GM23338 (cell line): ENCODE measurements around the gene NPHP4.

Experiments used
- EZH2 ChIP-seq: fragments of 200-600 bp; sonication (generic); IDR thresholded peaks from one replicate; pipeline ENCODE4 v1.8.0; 2017; ENCODE audit warnings: antibody characterized with exemption, mild to moderate bottlenecking, low read depth; ENCODE audit not compliant: unreplicated experiment
- EZH2phosphoT487 ChIP-seq: fragments of 200-600 bp; sonication (generic); IDR thresholded peaks from one replicate; pipeline ENCODE4 v1.8.1; 2018; ENCODE audit warnings: antibody characterized with exemption; ENCODE audit not compliant: unreplicated experiment
- NANOG ChIP-seq: IDR thresholded peaks from 2 replicates; pipeline ENCODE4 v1.6.1; 2016; ENCODE audit warnings: antibody characterized with exemption, borderline replicate concordance
- POLR2AphosphoS5 ChIP-seq: IDR thresholded peaks from 2 replicates; pipeline ENCODE4 v1.6.1; 2016; ENCODE audit warnings: antibody characterized with exemption, low read depth
- ZNF114 ChIP-seq: fragments of 250-450 bp; sonication (Bioruptor Pico); IDR thresholded peaks from 2 replicates; pipeline ENCODE4 v1.5.0; 2020; ENCODE audit warnings: mild to moderate bottlenecking, moderate library complexity
- TF ChIP-seq, protein P1 (sequence below), 2 experiments: fragments of 200-600 bp in 1 of 2; sonication (generic) in 1 of 2; conservative IDR thresholded peaks; 2 replicates each; pipeline versions ENCODE4 v1.5.1 to v1.6.1; 2016 to 2017; ENCODE audit warnings: antibody characterized with exemption in 2 of 2, low read depth in 2 of 2, mild to moderate bottlenecking in 2 of 2, moderate library complexity in 1 of 2

DNA sequence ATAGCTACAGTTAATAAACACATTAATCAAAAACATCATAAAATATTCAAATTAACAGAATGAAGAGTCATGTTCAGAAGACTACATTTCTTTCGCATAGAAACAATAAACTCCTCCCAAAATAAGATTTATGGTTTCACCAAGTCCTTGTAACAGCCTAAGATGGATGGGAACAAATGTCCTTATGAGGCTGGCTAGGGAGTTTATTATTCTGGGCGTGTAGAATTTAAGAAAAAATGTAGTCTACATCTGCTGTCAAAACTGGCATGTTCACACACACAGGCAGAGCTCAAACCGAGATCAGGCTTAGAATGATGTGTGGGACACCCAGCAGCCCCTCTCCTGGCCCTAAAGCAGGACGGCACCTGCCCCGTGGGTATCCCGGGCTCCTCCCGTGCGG is 101.1 kb downstream of the NPHP4 start:
- TF ChIP-seq ZNF114 (CRISPR knock-in tag), result no peak
- TF ChIP-seq, protein P1, sequence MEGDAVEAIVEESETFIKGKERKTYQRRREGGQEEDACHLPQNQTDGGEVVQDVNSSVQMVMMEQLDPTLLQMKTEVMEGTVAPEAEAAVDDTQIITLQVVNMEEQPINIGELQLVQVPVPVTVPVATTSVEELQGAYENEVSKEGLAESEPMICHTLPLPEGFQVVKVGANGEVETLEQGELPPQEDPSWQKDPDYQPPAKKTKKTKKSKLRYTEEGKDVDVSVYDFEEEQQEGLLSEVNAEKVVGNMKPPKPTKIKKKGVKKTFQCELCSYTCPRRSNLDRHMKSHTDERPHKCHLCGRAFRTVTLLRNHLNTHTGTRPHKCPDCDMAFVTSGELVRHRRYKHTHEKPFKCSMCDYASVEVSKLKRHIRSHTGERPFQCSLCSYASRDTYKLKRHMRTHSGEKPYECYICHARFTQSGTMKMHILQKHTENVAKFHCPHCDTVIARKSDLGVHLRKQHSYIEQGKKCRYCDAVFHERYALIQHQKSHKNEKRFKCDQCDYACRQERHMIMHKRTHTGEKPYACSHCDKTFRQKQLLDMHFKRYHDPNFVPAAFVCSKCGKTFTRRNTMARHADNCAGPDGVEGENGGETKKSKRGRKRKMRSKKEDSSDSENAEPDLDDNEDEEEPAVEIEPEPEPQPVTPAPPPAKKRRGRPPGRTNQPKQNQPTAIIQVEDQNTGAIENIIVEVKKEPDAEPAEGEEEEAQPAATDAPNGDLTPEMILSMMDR (conservative IDR thresholded peaks at IDR 0.05; ENCODE audit: low read depth in 2 of 2), result no peak
- TF ChIP-seq EZH2, result no peak
- TF ChIP-seq POLR2AphosphoS5, result no peak
- no peak for TF ChIP-seq EZH2phosphoT487
- no peak for TF ChIP-seq NANOG
